PFSK-1 (cell line): ENCODE results near the gene FOXF2.

ENCODE experiments used
- POLR2AphosphoS5 ChIP-seq: IDR thresholded peaks from 2 replicates; pipeline ENCODE4 v1.6.1; 2012; ENCODE audit warnings: low read depth, mild to moderate bottlenecking, control low read depth, low read length, moderate library complexity
- REST ChIP-seq, 2 experiments: IDR thresholded peaks; 2 replicates each; pipeline versions ENCODE4 v1.6.1 to v1.8.0; 2011 to 2012; ENCODE audit warnings: low read depth in 2 of 2, low read length in 2 of 2, control low read depth in 1 of 2, inconsistent platforms in 1 of 2, mild to moderate bottlenecking in 1 of 2, moderate library complexity in 1 of 2; ENCODE audit not compliant: insufficient read depth in 1 of 2
- TAF1 ChIP-seq: IDR thresholded peaks from 2 replicates; pipeline ENCODE4 v1.6.1; 2012; ENCODE audit warnings: low read length, control low read depth, borderline replicate concordance; ENCODE audit not compliant: insufficient read depth

- TF ChIP-seq REST (IDR thresholded peaks at IDR 0.05; ENCODE audit: insufficient read depth in 1 of 2, low read depth in 2 of 2, low read length in 2 of 2) = no peak
- no peak for TF ChIP-seq TAF1
- TF ChIP-seq POLR2AphosphoS5 = no peak
Observed at GRCh38 chr6:1437553-1438406, 48.4 kb downstream of the FOXF2 start.
